ENCODE measurements around the gene ALOX15B. TPM values are rescaled to one million over a fixed set of nuclear protein-coding genes. Genes with fewer than 3 reads are reported as not detected.
"Not testable (repeated sequence)": the region's sequence is repeated elsewhere in the genome, so short reads cannot be mapped to it uniquely, and the experiment has no call there.

Gene ALOX15B
- total RNA-seq, 1 donor from 2014 or later: 121 TPM

DNA sequence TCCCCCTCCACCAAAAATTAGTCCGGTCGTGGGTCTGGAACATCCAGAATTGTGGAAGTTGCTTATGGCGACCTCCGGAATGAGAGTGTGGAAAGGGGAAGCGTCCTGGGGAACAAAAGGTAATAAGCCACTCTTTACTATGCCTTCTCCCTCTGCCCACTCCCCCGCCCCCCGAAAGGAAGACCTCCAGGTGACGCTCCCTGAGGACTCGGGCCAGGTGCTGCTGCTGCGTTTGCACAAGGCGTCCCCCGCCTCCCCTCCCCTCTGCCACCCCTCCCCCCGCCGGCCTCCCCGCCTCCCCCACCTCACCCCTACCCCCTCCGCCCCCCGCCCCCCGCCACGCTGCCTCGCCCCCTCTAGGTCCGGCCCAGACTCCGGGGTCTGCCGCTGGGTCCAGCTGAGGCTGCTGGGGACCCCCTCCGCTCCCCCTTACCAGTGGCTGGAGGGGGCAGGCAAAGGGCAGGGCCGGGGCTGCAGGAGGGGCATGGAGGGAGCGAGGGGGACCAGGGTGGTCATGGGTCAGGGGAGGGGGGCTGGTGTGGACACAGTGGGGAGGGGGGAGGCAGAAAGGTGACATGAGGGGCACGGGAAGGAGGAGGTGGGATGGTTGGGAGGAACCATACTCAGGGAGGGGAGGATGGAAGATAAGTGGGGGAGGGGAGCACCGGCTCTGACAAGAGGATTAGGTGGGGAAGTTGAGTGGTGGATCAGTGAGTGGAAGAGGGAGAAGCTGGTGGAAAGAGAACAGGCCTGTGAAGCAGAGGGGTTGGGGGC, 25.1 kb downstream of the ALOX15B start:
- ATAC-seq: no peak

GRCh38 chr17:8064561-8065019, 25.7 kb downstream of the ALOX15B start:
- ATAC-seq: no peak

DNA sequence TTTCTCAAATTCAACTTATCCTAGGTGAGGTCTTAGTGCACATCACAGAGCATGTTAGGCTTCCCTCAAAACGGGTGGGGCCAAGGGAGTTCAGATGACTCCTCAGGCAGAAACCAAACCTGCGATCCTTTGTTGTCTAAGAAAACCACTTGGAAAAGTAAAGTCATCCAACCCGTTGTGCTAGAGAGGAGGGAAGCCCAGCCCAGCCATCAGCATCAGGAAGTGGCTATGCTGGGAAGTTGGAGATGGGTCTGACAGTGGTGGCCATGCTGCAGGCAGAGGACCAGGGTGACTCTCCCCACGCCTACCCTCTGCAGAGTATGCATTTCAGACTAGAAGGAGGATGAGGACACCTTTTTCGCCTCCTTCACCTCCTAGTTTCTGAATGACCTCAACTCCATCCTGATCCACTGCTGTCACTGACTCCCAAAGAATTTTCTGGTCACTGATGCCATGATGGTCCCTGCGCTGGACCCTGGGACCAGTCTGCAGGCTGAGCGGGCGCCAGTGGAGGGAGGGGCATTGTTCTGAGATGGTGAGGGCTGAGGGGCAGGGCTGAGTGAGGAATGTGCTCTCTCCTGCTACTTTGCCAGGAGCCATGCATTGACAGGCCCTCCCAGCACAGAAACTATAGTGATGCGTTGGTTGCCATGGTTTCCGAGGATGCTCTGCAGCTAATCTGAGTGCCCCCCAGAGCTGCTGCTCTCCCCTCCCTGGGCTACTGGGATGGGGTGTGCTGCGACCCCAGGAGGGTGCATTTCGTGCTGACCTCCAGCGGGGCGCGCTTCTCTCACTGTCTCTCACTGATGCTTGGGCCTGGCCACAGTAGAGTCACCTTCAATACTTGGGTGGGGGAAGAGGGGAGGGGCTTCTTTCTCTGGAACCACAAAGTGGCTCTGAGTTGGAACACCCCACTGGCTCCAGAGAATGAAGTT, 28.2 kb downstream of the ALOX15B start:
- ATAC-seq: peak; percentile 72

DNA sequence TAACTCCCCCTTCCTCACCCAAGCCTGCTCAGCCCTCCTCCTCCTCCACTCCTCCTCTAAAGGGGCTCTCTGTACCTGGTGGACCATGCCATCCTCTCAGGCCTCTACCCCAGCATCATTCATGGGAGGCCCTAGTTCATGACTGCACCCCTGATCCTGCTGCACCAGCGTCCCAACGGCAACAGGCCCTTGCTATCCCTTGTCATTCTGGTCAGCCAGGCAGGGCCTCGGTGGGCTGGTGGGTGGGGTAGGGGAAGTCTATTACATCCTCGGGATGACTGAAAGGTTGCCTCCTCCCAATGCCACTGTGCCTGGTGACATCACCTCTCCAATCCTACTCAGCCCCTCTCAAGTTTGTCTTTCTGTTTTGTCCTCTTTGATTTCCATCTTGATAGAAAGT, 28.9 kb downstream of the ALOX15B start:
- ATAC-seq: no peak

DNA sequence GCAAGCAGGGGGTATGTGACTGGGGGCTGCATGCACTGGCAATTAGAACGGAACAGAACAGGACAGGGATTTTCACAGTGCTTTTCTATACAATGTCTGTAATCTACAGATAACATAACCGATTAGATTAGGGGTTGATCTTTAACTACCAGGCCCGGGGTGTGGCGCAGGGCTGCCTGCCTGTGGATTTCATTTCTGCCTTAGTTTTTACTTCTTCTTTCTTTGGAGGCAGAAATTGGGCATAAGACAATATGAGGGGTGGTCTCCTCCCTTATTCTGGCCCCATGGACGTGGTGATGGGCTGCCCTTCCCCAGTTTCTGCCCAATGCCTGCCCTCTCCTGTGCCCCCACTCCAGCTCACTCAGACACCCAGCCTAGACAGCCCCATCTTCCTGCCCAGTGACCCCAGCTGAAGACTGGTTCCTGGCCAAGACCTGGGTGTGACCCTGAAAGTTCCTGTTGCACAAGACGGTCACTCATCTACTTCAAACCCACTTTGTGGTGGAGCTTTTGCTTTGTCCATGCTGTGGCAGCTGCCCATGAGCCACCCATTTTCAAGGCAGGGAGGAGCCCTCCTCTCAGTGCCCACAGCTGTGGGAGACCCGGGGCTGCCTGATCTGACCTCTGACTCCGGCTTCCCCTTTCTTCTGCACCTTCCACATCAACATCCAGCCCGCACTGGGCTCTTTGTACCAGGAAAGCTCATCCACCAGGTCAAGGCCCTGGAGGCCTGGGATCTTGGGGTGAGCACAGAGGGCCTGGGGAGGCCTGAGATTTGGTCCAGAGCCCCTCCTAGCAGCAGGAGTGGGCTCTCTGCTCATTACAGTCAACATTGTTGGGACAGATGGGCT, 30.1 kb downstream of the ALOX15B start:
- peak; percentile 2 for ATAC-seq

DNA sequence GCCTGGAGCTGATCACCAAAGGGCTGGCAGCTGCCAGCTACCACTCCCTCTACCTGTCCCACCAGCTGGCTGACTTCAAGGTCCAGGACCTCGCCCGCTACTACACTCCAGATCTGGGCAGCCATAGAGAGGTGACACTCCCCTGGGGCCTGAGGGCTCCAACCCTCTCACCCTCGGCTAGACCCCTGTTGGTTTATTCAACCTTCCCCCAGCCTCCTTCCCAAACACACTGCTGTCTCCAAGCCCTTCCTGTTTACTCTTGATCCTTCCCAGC, 30.7 kb downstream of the ALOX15B start:
- ATAC-seq: peak; percentile 27

DNA sequence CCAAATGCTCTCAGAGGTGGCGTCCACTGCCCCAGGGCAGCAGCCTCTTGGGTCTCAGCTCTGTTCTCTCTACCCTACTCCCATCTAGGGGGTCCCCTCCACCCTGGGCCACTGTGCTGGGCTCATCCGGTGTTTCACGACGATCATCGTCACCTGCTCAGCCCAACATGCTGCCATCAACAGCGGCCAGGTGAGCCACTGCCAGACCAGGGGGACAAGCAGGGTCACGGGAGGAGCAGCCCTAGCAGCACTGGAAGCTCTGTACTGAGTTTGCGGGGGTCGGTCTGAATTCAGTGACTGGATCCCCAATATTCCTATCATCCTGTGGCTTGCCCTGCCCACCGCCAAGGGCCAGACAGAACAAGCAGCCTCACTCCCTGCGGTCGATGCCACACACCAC, 32.6 kb downstream of the ALOX15B start:
- no peak for ATAC-seq

DNA sequence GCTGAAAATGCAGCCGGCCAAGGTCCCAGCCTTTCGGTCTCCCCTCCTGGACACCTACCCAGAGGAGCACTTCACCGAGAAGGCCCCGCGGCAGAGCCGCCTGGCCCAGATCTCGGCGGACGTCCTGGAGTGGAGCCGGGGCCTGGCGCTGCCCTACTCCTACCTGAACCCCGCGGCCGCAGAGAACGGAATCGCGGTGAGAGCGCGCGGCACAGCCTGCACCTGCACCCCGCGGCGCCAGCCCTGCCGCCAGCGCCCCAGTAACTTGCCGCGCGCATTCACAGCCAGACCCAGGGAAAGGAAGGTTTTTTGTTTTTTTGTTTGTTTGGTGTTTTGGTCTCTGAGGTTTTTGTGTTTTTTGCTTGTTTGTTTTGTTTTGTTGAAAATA, 33.5 kb downstream of the ALOX15B start:
- peak; percentile 9 for ATAC-seq

GRCh38 chr17:8072729-8073461, 34.0 kb downstream of the ALOX15B start:
- no peak for ATAC-seq

GRCh38 chr17:8073627-8074484, 35.0 kb downstream of the ALOX15B start:
- peak; percentile 67 for ATAC-seq

GRCh38 chr17:8074554-8074953, 35.7 kb downstream of the ALOX15B start:
- ATAC-seq: no peak

DNA sequence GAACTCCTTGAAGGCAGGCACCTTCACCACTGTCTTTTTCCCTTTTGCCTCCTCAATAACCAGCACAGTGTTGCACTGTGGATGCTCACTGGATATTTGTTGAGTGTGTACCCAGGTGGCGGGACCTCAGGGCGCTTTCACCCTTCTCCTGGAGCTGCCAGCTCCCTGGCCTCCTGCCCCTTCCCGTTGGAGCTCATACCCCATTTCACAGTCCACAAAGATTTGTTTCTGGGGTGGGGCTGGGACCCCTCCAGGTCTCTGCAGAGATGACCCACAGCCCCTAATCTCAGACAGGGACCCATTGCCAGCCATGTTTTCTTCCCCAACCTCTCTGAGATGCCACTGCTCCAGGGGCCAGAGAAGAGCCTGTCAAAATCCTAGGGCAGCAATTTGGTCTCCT, 36.2 kb downstream of the ALOX15B start:
- ATAC-seq: no peak

DNA sequence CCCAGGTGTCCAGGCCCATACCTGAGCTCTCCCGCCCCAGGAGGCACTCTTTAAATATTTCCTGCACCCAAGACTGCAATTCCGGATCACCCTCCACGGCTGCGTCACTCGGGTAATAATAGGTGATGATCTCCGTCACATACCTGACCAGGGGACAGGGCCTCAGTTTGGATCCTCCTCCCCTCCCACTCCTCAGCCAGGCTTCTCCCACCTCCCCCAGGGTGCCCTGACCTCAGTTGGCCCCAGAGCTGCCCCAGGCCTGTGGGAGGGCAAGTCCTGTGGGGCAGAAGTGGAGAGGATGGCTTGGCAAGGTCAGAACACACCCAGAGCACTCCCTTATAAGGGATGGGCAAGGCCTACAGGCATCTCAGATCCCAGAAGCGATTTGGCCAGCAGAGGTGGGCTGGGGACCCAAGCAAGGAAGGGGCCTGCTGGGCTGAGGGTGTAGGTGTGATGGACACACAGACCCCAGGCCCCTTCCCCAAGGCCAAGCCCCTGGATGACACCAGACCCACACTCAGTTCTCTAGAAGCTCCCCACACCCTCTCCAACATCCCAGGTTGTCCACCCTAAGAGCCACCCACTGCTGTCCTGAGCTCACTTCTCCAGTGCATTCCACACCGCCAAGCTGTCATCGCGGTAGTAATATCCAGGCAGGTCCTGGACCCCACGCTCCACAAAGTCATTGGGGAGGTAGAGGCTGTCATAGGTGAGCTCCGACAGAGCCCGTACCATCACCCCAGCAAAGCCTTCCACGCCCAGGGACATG, 36.9 kb downstream of the ALOX15B start:
- no peak for ATAC-seq

GRCh38 chr17:8076502-8077266, 37.8 kb downstream of the ALOX15B start:
- no peak for ATAC-seq

DNA sequence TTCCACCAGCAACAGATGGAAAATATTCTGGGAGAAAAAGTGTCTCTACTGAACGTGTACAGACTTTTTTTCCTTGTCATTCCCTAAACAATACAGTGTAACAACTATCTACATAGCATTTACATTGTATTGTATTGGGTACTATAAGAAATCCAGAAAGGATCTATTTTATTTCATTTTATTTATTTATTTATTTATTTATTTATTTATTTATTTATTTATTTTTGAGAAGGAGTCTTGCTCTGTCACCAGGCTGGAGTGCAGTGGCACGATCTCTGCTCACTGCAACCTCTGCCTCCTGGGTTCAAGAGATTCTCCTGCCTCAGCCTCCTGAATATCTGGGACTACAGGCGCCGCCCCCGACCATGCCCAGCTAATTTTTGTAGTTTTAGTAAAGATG, 39.1 kb downstream of the ALOX15B start:
- not testable (repeated sequence) for ATAC-seq

- peak; percentile 55 for ATAC-seq
Observed at GRCh38 chr17:8079291-8080207, 40.7 kb downstream of the ALOX15B start.

- no peak for ATAC-seq
Observed at GRCh38 chr17:8080208-8080798, 41.4 kb downstream of the ALOX15B start.

GRCh38 chr17:8080799-8081219, 42.0 kb downstream of the ALOX15B start:
- ATAC-seq: peak; percentile 11

All from esophagus mucosa (tissue), 1 donor.